DMS 273 (cell line): ENCODE results near the gene SEC14L2.
"Not testable (repeated sequence)": the region's sequence is repeated elsewhere in the genome, so short reads cannot be mapped to it uniquely, and the experiment has no call there.

Experiments used
- DNase-seq: peaks from one replicate; lab custom pipeline; 2025; ENCODE audit not compliant: unreplicated experiment; lab: John Stamatoyannopoulos, UW

Gene SEC14L2

GRCh38 chr22:30426388-30427353 is 29.9 kb downstream of the SEC14L2 start:
- peak; percentile 89 for DNase-seq

GRCh38 chr22:30427871-30428270 is 31.1 kb downstream of the SEC14L2 start:
- DNase-seq: peak; percentile 11

- no peak for DNase-seq
Measured at GRCh38 chr22:30429887-30430286, 33.1 kb downstream of the SEC14L2 start.

GRCh38 chr22:30430933-30431332 is 34.1 kb downstream of the SEC14L2 start:
- peak; percentile 37 for DNase-seq

- no peak for DNase-seq
Measured at GRCh38 chr22:30432096-30432495, 35.3 kb downstream of the SEC14L2 start.

- DNase-seq: no peak
Measured at GRCh38 chr22:30432520-30432919, 35.7 kb downstream of the SEC14L2 start.

GRCh38 chr22:30433227-30433626 is 36.4 kb downstream of the SEC14L2 start:
- no peak for DNase-seq

GRCh38 chr22:30433773-30434172 is 37.0 kb downstream of the SEC14L2 start:
- DNase-seq: no peak

- DNase-seq: no peak
Measured at GRCh38 chr22:30434843-30435242, 38.0 kb downstream of the SEC14L2 start.

- peak; percentile 6 for DNase-seq
Measured at GRCh38 chr22:30435674-30436126, 38.9 kb downstream of the SEC14L2 start.

GRCh38 chr22:30436196-30436595 is 39.4 kb downstream of the SEC14L2 start:
- no peak for DNase-seq

GRCh38 chr22:30438559-30438958 is 41.7 kb downstream of the SEC14L2 start:
- DNase-seq: no peak

GRCh38 chr22:30439226-30439625 is 42.4 kb downstream of the SEC14L2 start:
- DNase-seq: no peak

- DNase-seq: no peak
Measured at GRCh38 chr22:30439836-30440235, 43.0 kb downstream of the SEC14L2 start.

GRCh38 chr22:30441088-30441487 is 44.3 kb downstream of the SEC14L2 start:
- no peak for DNase-seq

- peak; percentile 79 for DNase-seq
Measured at GRCh38 chr22:30444632-30445437, 48.0 kb downstream of the SEC14L2 start.

- no peak for DNase-seq
Measured at GRCh38 chr22:30445438-30446145, 48.8 kb downstream of the SEC14L2 start.

GRCh38 chr22:30447656-30448055 is 50.8 kb downstream of the SEC14L2 start:
- no peak for DNase-seq

- not testable (repeated sequence) for DNase-seq
Measured at GRCh38 chr22:30451488-30451887, 54.7 kb downstream of the SEC14L2 start.

GRCh38 chr22:30452861-30453260 is 56.0 kb downstream of the SEC14L2 start:
- DNase-seq: peak; percentile 7
